ENCODE results near the gene UGT1A7. TPM values are rescaled to one million over a fixed set of nuclear protein-coding genes. Genes with fewer than 3 reads are reported as not detected.
A peak's percentile ranks its signal among the peaks of the same experiment; 100 is the strongest.

Gene UGT1A7
- total RNA-seq, 1 donor from 2014 or later, result not detected

GRCh38 chr2:233779722-233780121 is 98.0 kb downstream of the UGT1A7 start:
- no peaks in the 10 kb centered on the region for H3K36me3 Mint-ChIP-seq (ENCODE audit: low read depth)
- peaks cover 9% of the 10 kb centered on the region for H3K9me3 Mint-ChIP-seq
- H3K4me1 Mint-ChIP-seq, result no peaks in the 10 kb centered on the region
- TF ChIP-seq CTCF (conservative IDR thresholded peaks at IDR 0.05), result no peak
- DNase-seq (ENCODE audit: low read depth, low spot score), result no peak
- H3K27me3 Mint-ChIP-seq (ENCODE audit: low read depth), result peaks cover 3% of the 10 kb centered on the region
- no peak overlapping the region for H3K27ac Mint-ChIP-seq (ENCODE audit: unreplicated experiment)
- no peak overlapping the region for H3K4me3 Mint-ChIP-seq

- no peak overlapping the region for H3K27ac Mint-ChIP-seq (ENCODE audit: unreplicated experiment)
- no peaks in the 10 kb centered on the region for H3K4me1 Mint-ChIP-seq
- peaks cover 6% of the 10 kb centered on the region for H3K9me3 Mint-ChIP-seq
- H3K4me3 Mint-ChIP-seq, result no peak overlapping the region
- TF ChIP-seq CTCF (conservative IDR thresholded peaks at IDR 0.05), result no peak
- DNase-seq (ENCODE audit: low read depth, low spot score), result no peak
- H3K27me3 Mint-ChIP-seq (ENCODE audit: low read depth), result peaks cover 3% of the 10 kb centered on the region
- H3K36me3 Mint-ChIP-seq (ENCODE audit: low read depth), result no peaks in the 10 kb centered on the region
These were observed 99.1 kb downstream of the UGT1A7 start for GRCh38 chr2:233780771-233781170.

- Mint-ChIP-seq H3K4me1 (no peaks in the 10 kb centered on the region), H3K36me3 (ENCODE audit: low read depth) (no peaks in the 10 kb centered on the region), H3K4me3 (no peak overlapping the region), H3K9me3 (no peaks in the 10 kb centered on the region), H3K27ac (ENCODE audit: unreplicated experiment) (no peak overlapping the region), H3K27me3 (ENCODE audit: low read depth) (no peaks in the 10 kb centered on the region)
- DNase-seq (ENCODE audit: low read depth, low spot score), result no peak
- TF ChIP-seq CTCF (conservative IDR thresholded peaks at IDR 0.05), result no peak
These were observed 107.9 kb downstream of the UGT1A7 start for GRCh38 chr2:233789554-233789953.

GRCh38 chr2:233791151-233791882 is 109.6 kb downstream of the UGT1A7 start:
- no peaks in the 10 kb centered on the region for H3K9me3 Mint-ChIP-seq
- no peaks in the 10 kb centered on the region for H3K36me3 Mint-ChIP-seq (ENCODE audit: low read depth)
- no peak for DNase-seq (ENCODE audit: low read depth, low spot score)
- H3K27me3 Mint-ChIP-seq (ENCODE audit: low read depth), result no peaks in the 10 kb centered on the region
- no peak overlapping the region for H3K27ac Mint-ChIP-seq (ENCODE audit: unreplicated experiment)
- H3K4me1 Mint-ChIP-seq, result no peaks in the 10 kb centered on the region
- no peak overlapping the region for H3K4me3 Mint-ChIP-seq
- TF ChIP-seq CTCF (conservative IDR thresholded peaks at IDR 0.05), result no peak

- DNase-seq (ENCODE audit: low read depth, low spot score), result no peak
These were observed 110.2 kb downstream of the UGT1A7 start for GRCh38 chr2:233791883-233792329.

More at GRCh38 chr2:233791883-233792329, 110.2 kb downstream of the UGT1A7 start:
- Mint-ChIP-seq H3K36me3 (ENCODE audit: low read depth) (no peaks in the 10 kb centered on the region), H3K9me3 (no peaks in the 10 kb centered on the region), H3K27me3 (ENCODE audit: low read depth) (no peaks in the 10 kb centered on the region), H3K27ac (ENCODE audit: unreplicated experiment) (peak overlapping the region; percentile 50), H3K4me3 (no peak overlapping the region), H3K4me1 (no peaks in the 10 kb centered on the region)
- TF ChIP-seq CTCF (conservative IDR thresholded peaks at IDR 0.05), result no peak
